Endothelial cell of umbilical vein (primary cell): ENCODE results near the gene PDGFRB. TPM values are rescaled to one million over a fixed set of nuclear protein-coding genes. Genes with fewer than 3 reads are reported as not detected.

Source experiments
- BruUV-seq: library from RNA; stranded (reverse); fragments of 400-500 nt; replicated peaks from 2 replicates; lab custom pipeline; 2021; lab: Mats Ljungman, UMichigan
- CTCF ChIA-PET: fragments of 300-600, 350-600 bp; sonication (Branson Sonifier 250); formaldehyde crosslinking; loops from one replicate; lab custom pipeline; 2021; ENCODE audit warnings: antibody characterized with exemption, inconsistent platforms; lab: Charles Lee
- POLR2A ChIA-PET: fragments of 300-600, 350-600 bp; sonication (Branson Sonifier 250); formaldehyde crosslinking; loops from one replicate; lab custom pipeline; 2021; ENCODE audit warnings: antibody characterized with exemption, inconsistent platforms; lab: Charles Lee
- DNase-seq: peaks from one replicate; pipeline ENCODE4 v3.0.0-alpha.2; 2011; ENCODE audit warnings: low read depth, low spot score
- FAIRE-seq: peaks from 2 replicates; lab custom pipeline; 2011; peaks lifted over from hg19 to GRCh38; lab: Jason Lieb, UNC
- H2AFZ ChIP-seq: 2 replicates; pipeline ENCODE4 v1.6.0; 2012; ENCODE audit warnings: low read depth, low read length, control low read depth, inconsistent platforms
- H3K27ac ChIP-seq: 2 replicates; pipeline ENCODE4 v1.5.1; 2011; ENCODE audit warnings: low read depth, mild to moderate bottlenecking, control low read depth, low read length, moderate library complexity; ENCODE audit not compliant: insufficient read depth
- H3K27me3 ChIP-seq, 2 experiments: 2 replicates each; pipeline versions ENCODE4 v1.6.0 to v1.6.1; 2011; ENCODE audit warnings: low read length in 2 of 2, mixed read lengths in 1 of 2; ENCODE audit not compliant: control insufficient read depth in 2 of 2, insufficient read depth in 2 of 2
- H3K36me3 ChIP-seq, 2 experiments: 2 replicates in 1 of 2; 3 replicates in 1 of 2; pipeline ENCODE4 v1.5.1; 2011; ENCODE audit warnings: low read length in 2 of 2, mild to moderate bottlenecking in 1 of 2, moderate library complexity in 1 of 2; ENCODE audit not compliant: control insufficient read depth in 2 of 2, insufficient read depth in 2 of 2; ENCODE audit errors: extremely low read depth in 1 of 2
- H3K4me1 ChIP-seq: 3 replicates; pipeline ENCODE4 v1.5.1; 2011; ENCODE audit warnings: mild to moderate bottlenecking, low read length; ENCODE audit not compliant: control insufficient read depth, insufficient read depth; ENCODE audit errors: extremely low read depth
- H3K4me2 ChIP-seq: 2 replicates; pipeline ENCODE4 v1.6.1; 2011; ENCODE audit warnings: low read length, control low read depth, mixed read lengths; ENCODE audit not compliant: insufficient read depth
- H3K4me3 ChIP-seq, 3 experiments: fragments of 200-600 bp in 1 of 3; sonication (generic), shearing (Covaris generic) in 1 of 3; replicated peaks in 1 of 3; 2 replicates each; pipeline ENCODE4 v1.5.1; 2011 to 2016; ENCODE audit warnings: control low read depth in 3 of 3, low read length in 3 of 3, mild to moderate bottlenecking in 2 of 3, inconsistent platforms in 1 of 3, low read depth in 1 of 3, moderate library complexity in 1 of 3; ENCODE audit not compliant: insufficient read depth in 1 of 3
- H3K79me2 ChIP-seq: 2 replicates; pipeline ENCODE4 v1.6.0; 2012; ENCODE audit warnings: low read length, inconsistent platforms; ENCODE audit not compliant: control insufficient read depth, insufficient read depth
- H3K9ac ChIP-seq: replicated peaks from 2 replicates; pipeline ENCODE3; 2011; ENCODE audit warnings: low read length, control low read depth; ENCODE audit not compliant: insufficient read depth; ENCODE audit errors: extremely low read depth
- H3K9me1 ChIP-seq: replicated peaks from 3 replicates; pipeline ENCODE4 v1.6.0; 2011; ENCODE audit warnings: mild to moderate bottlenecking, low read length; ENCODE audit not compliant: control insufficient read depth, insufficient read depth; ENCODE audit errors: extremely low read depth
- H3K9me3 ChIP-seq: replicated peaks from 2 replicates; pipeline ENCODE4 v1.5.1; 2012; ENCODE audit warnings: low read length, inconsistent platforms; ENCODE audit not compliant: control insufficient read depth, insufficient read depth
- H4K20me1 ChIP-seq: replicated peaks from 2 replicates; pipeline ENCODE3; 2011; ENCODE audit warnings: mild to moderate bottlenecking, low read length; ENCODE audit not compliant: control insufficient read depth, insufficient read depth; ENCODE audit errors: extremely low read depth
- EZH2 ChIP-seq: IDR thresholded peaks from 2 replicates; pipeline ENCODE4 v1.6.1; 2012; ENCODE audit warnings: borderline replicate concordance, low read depth, mild to moderate bottlenecking, moderate library complexity, low read length, inconsistent platforms; ENCODE audit not compliant: severe bottlenecking
- FOS ChIP-seq: IDR thresholded peaks from 2 replicates; pipeline ENCODE4 v1.6.1; 2011; ENCODE audit warnings: mild to moderate bottlenecking, low read length, moderate library complexity, borderline replicate concordance; ENCODE audit not compliant: insufficient read depth
- GATA2 ChIP-seq: IDR thresholded peaks from 2 replicates; pipeline ENCODE4 v1.7.0; 2011; ENCODE audit warnings: low read depth, mild to moderate bottlenecking, moderate library complexity, mixed read lengths, low read length; ENCODE audit not compliant: insufficient read length, insufficient read depth
- JUN ChIP-seq: IDR thresholded peaks from 2 replicates; pipeline ENCODE4 v1.6.1; 2011; ENCODE audit warnings: borderline replicate concordance, low read depth; ENCODE audit not compliant: insufficient read length, insufficient read depth
- MYC ChIP-seq: IDR thresholded peaks from one replicate; pipeline ENCODE4 v1.6.1; 2011; ENCODE audit warnings: mild to moderate bottlenecking, low read depth, low read length
- POLR2A ChIP-seq: IDR thresholded peaks from 2 replicates; pipeline ENCODE4 v1.6.1; 2012; ENCODE audit warnings: low read depth, mild to moderate bottlenecking, control low read depth, low read length
- POLR2AphosphoS5 ChIP-seq: IDR thresholded peaks from 2 replicates; pipeline ENCODE4 v1.6.1; 2012; ENCODE audit warnings: low read depth, mild to moderate bottlenecking, control low read depth, low read length, moderate library complexity; ENCODE audit not compliant: insufficient read depth
- dilution Hi-C: fragments of 300-500 bp; cut with MboI; formaldehyde crosslinking; loops from one replicate; pipeline ENCODE4 v1.15.0; 2019; ENCODE audit warnings: low sequenced_read_pairs; ENCODE audit not compliant: extremely low pct_ligation_motif_present
- intact Hi-C: fragments of 100-400 bp; cut with micrococcal nuclease; formaldehyde crosslinking; loops from one replicate; pipeline ENCODE4 v1.10.0; 2022
- polyA plus RNA-seq, 4 experiments: library from polyadenylated mRNA; depleted of rRNA in 3 of 4; stranded (reverse) in 3 of 4; unstranded in 1 of 4; fragments of >200 nt; gene quantifications; 2 replicates each; pipeline versions ENCODE4 v1.2.1 to v1.2.3, GENCODE V29; 2011 to 2012; ENCODE audit warnings: missing spikeins in 1 of 4
- total RNA-seq: library from RNA; stranded (reverse); gene quantifications from 2 replicates; pipeline ENCODE4 v1.2.3, GENCODE V29; 2021
- TF ChIP-seq, protein P1 (sequence below), 2 donors: IDR thresholded peaks; 1 replicate in 1 of 2; 2 replicates in 1 of 2; pipeline ENCODE4 v1.5.1; 2011; ENCODE audit warnings: low read length in 2 of 2, mild to moderate bottlenecking in 2 of 2, moderate library complexity in 2 of 2, control low read depth in 1 of 2, inconsistent platforms in 1 of 2, low read depth in 1 of 2; ENCODE audit not compliant: insufficient read depth in 1 of 2; ENCODE audit errors: extremely low read depth in 1 of 2
- TF ChIP-seq, protein P2 (sequence below): IDR thresholded peaks from 2 replicates; pipeline ENCODE4 v1.6.1; 2011; ENCODE audit not compliant: insufficient read depth, insufficient read length

The PDGFRB gene
- total and polyA plus RNA-seq, 2 donors (not counting 3 experiments of a cell fraction or from before 2014, with no cell fraction given) = 1.4 to 1.7 TPM

DNA sequence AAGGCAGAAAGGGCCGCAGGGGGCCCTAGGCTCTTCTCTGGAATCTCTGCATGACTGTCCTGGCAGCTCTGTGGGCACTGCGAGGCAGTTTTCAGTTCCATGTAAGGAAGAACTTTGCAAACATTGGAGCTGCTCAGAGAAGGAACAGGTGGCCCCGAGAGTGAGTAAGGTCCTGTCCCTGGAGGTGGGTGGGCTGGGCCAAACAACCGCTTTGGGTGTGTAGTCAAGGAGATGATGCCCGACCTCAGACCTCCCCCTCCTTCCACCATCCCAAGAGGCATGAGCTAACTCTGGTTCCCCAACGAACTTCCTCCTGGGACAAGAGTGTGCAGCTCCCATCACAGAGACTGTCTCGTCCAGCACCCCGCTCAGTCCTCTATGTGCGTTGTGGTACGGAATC, 89.8 kb downstream of the PDGFRB start:
- no peak overlapping the region for H3K4me2 ChIP-seq
- intact Hi-C loops = no loop called here
- FAIRE-seq = no peak

DNA sequence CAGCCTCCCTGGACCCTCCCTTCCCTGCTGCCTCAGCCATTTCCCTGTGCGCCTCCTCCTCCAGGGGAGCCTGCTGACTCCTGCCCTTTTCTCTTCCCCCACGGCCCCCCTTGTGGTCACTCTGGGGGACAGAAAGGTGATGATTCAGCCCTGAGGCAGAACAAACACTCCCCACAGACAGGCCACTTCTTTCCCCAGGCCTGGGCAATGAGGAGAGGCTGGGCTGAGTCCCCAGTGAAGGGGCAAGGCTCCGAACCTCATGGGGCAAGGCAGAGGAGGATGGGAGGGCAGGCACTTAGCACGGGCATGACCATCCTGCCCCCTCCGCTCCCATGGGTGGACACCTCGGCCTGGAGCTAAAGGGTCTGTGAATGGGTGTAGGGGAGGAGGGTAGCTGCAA, 90.3 kb downstream of the PDGFRB start:
- H2AFZ ChIP-seq = no peak overlapping the region
- no peak overlapping the region for H3K4me2 ChIP-seq
- DNase-seq = no peak

More for the DNA sequence above, 89.8 kb downstream of the PDGFRB start:
- Histone ChIP-seq H3K9me1 (no peaks in the 10 kb centered on the region), H3K27me3 (no peaks in the 10 kb centered on the region), H3K79me2 (no peaks in the 10 kb centered on the region), H3K4me1 (peaks cover 29% of the 10 kb centered on the region), H3K9me3 (no peaks in the 10 kb centered on the region), H3K27ac (no peak overlapping the region), H4K20me1 (no peaks in the 10 kb centered on the region), H3K4me3 (no peak overlapping the region), H2AFZ (no peak overlapping the region), H3K9ac (no peak overlapping the region), H3K36me3 (no peaks in the 10 kb centered on the region)
- no peak for DNase-seq
- BruUV-seq = no TSS peak
- ChIA-PET CTCF (interaction anchor here (0.6 to 1.6 kb wide), 4 partner anchors 9 to 399 kb away, joined by 3 to 4 read pairs (median 4); no protein-coding TSS in a partner anchor), POLR2A (no interaction called here)
- dilution Hi-C loops = no loop called here
- TF ChIP-seq POLR2AphosphoS5 (no peak), EZH2 (no peak), JUN (no peak), FOS (no peak), POLR2A (no peak)

More for the DNA sequence above, 90.3 kb downstream of the PDGFRB start:
- Histone ChIP-seq H3K79me2 (no peaks in the 10 kb centered on the region), H3K9me3 (no peaks in the 10 kb centered on the region), H3K4me3 (no peak overlapping the region), H3K27ac (no peak overlapping the region), H4K20me1 (no peaks in the 10 kb centered on the region), H3K4me1 (peaks cover 29% of the 10 kb centered on the region), H3K9ac (no peak overlapping the region), H3K9me1 (no peaks in the 10 kb centered on the region), H3K27me3 (no peaks in the 10 kb centered on the region), H3K36me3 (no peaks in the 10 kb centered on the region)
- no peak for FAIRE-seq
- BruUV-seq = no TSS peak
- intact Hi-C loops (no loop called here), dilution Hi-C loops (no loop called here)
- POLR2A ChIA-PET = no interaction called here
- no peak for TF ChIP-seq EZH2
- TF ChIP-seq MYC = no peak
- TF ChIP-seq FOS = no peak
- TF ChIP-seq POLR2A = no peak
- no peak for TF ChIP-seq JUN
- TF ChIP-seq, protein P1, sequence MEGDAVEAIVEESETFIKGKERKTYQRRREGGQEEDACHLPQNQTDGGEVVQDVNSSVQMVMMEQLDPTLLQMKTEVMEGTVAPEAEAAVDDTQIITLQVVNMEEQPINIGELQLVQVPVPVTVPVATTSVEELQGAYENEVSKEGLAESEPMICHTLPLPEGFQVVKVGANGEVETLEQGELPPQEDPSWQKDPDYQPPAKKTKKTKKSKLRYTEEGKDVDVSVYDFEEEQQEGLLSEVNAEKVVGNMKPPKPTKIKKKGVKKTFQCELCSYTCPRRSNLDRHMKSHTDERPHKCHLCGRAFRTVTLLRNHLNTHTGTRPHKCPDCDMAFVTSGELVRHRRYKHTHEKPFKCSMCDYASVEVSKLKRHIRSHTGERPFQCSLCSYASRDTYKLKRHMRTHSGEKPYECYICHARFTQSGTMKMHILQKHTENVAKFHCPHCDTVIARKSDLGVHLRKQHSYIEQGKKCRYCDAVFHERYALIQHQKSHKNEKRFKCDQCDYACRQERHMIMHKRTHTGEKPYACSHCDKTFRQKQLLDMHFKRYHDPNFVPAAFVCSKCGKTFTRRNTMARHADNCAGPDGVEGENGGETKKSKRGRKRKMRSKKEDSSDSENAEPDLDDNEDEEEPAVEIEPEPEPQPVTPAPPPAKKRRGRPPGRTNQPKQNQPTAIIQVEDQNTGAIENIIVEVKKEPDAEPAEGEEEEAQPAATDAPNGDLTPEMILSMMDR (IDR thresholded peaks at IDR 0.05; ENCODE audit: extremely low read depth in 1 of 2, insufficient read depth in 1 of 2, low read depth in 1 of 2, low read length in 2 of 2) = no peak
- TF ChIP-seq, protein P2, sequence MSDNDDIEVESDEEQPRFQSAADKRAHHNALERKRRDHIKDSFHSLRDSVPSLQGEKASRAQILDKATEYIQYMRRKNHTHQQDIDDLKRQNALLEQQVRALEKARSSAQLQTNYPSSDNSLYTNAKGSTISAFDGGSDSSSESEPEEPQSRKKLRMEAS = no peak
- no peak for TF ChIP-seq POLR2AphosphoS5
- no peak for TF ChIP-seq GATA2
- CTCF ChIA-PET = interaction anchor here (0.6 to 2.5 kb wide), 4 partner anchors 10 to 110 kb away, joined by 3 to 14 read pairs (median 4); no protein-coding TSS in a partner anchor
